ENCODE results near the gene CFAP90.

- TF ChIP-seq, protein P1, sequence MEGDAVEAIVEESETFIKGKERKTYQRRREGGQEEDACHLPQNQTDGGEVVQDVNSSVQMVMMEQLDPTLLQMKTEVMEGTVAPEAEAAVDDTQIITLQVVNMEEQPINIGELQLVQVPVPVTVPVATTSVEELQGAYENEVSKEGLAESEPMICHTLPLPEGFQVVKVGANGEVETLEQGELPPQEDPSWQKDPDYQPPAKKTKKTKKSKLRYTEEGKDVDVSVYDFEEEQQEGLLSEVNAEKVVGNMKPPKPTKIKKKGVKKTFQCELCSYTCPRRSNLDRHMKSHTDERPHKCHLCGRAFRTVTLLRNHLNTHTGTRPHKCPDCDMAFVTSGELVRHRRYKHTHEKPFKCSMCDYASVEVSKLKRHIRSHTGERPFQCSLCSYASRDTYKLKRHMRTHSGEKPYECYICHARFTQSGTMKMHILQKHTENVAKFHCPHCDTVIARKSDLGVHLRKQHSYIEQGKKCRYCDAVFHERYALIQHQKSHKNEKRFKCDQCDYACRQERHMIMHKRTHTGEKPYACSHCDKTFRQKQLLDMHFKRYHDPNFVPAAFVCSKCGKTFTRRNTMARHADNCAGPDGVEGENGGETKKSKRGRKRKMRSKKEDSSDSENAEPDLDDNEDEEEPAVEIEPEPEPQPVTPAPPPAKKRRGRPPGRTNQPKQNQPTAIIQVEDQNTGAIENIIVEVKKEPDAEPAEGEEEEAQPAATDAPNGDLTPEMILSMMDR (IDR thresholded peaks at IDR 0.05): no peak
- no peak for TF ChIP-seq JUND (IDR thresholded peaks at IDR 0.05)
- no peak for TF ChIP-seq POLR2AphosphoS5 (IDR thresholded peaks at IDR 0.05; ENCODE audit: low read depth, low read length)
- TF ChIP-seq, protein P2, sequence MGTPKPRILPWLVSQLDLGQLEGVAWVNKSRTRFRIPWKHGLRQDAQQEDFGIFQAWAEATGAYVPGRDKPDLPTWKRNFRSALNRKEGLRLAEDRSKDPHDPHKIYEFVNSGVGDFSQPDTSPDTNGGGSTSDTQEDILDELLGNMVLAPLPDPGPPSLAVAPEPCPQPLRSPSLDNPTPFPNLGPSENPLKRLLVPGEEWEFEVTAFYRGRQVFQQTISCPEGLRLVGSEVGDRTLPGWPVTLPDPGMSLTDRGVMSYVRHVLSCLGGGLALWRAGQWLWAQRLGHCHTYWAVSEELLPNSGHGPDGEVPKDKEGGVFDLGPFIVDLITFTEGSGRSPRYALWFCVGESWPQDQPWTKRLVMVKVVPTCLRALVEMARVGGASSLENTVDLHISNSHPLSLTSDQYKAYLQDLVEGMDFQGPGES (IDR thresholded peaks at IDR 0.05; ENCODE audit: low read depth, low read length): no peak
- no peak for TF ChIP-seq RCOR1 (IDR thresholded peaks at IDR 0.05; ENCODE audit: low read length)
- TF ChIP-seq, protein P3, sequence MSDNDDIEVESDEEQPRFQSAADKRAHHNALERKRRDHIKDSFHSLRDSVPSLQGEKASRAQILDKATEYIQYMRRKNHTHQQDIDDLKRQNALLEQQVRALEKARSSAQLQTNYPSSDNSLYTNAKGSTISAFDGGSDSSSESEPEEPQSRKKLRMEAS (IDR thresholded peaks at IDR 0.05; ENCODE audit: low read depth): no peak
- TF ChIP-seq RAD21 (IDR thresholded peaks at IDR 0.05; ENCODE audit: low read length): no peak
- TF ChIP-seq EZH2phosphoT487 (IDR thresholded peaks at IDR 0.05; ENCODE audit: borderline replicate concordance, low read depth): no peak
- TF ChIP-seq REST (IDR thresholded peaks at IDR 0.05; ENCODE audit: low read depth, low read length): no peak
- TF ChIP-seq NFIC (IDR thresholded peaks at IDR 0.05; ENCODE audit: borderline replicate concordance): no peak
- TF ChIP-seq SMC3 (IDR thresholded peaks at IDR 0.05; ENCODE audit: low read depth, low read length): no peak
- TF ChIP-seq FOXM1 (IDR thresholded peaks at IDR 0.05; ENCODE audit: low read depth): no peak
- no peak for TF ChIP-seq TAF1 (IDR thresholded peaks at IDR 0.05; ENCODE audit: borderline replicate concordance, low read depth, low read length)
- TF ChIP-seq FOXJ3 (CRISPR knock-in tag; IDR thresholded peaks at IDR 0.05): no peak
Measured at GRCh38 chr5:7814816-7815215, 36.1 kb downstream of the CFAP90 start.
